Gastrocnemius medialis (tissue), 4 donors: ENCODE data around the gene FAM124A. TPM values are rescaled to one million over a fixed set of nuclear protein-coding genes. Genes with fewer than 3 reads are reported as not detected.

Experiments
- ATAC-seq, 2 donors: fragments of 150-250 bp; one replicate each; pipeline ENCODE4 v1.9.1; 2016
- DNase-seq, 2 donors: peaks; one replicate each; pipeline ENCODE4 v3.0.0-alpha.2; 2019
- H3K27ac ChIP-seq, 4 donors: fragments of 200-600 bp; sonication (generic); 1 replicate in 1 of 4; 2 replicates in 3 of 4; pipeline ENCODE4 v1.5.1; 2016 to 2018; ENCODE audit warnings: mild to moderate bottlenecking in 2 of 4, moderate library complexity in 1 of 4
- H3K27me3 ChIP-seq, 3 donors: fragments of 200-600 bp; sonication (generic) in 2 of 3; 1 replicate in 1 of 3; 2 replicates in 2 of 3; pipeline versions ENCODE4 v1.5.1 to v1.6.0; 2016 to 2019; ENCODE audit warnings: mild to moderate bottlenecking in 1 of 3, moderate library complexity in 1 of 3
- H3K36me3 ChIP-seq, 2 donors: fragments of 200-600 bp; sonication (generic) in 1 of 2; one replicate each; pipeline ENCODE4 v1.5.1; 2017 to 2018
- H3K4me1 ChIP-seq, 2 donors: fragments of 200-600 bp; sonication (generic) in 1 of 2; one replicate each; pipeline ENCODE4 v1.5.1; 2016 to 2017; ENCODE audit warnings: mild to moderate bottlenecking in 2 of 2
- H3K4me3 ChIP-seq, 4 donors: fragments of 200-600 bp; sonication (generic) in 3 of 4; 1 replicate in 1 of 4; 2 replicates in 3 of 4; pipeline ENCODE4 v1.5.1; 2016 to 2019; ENCODE audit warnings: mild to moderate bottlenecking in 2 of 4
- H3K9me3 ChIP-seq, 3 donors: fragments of 200-600 bp; sonication (generic) in 2 of 3; 1 replicate in 1 of 3; 2 replicates in 2 of 3; pipeline ENCODE4 v1.5.1; 2016 to 2019
- POLR2A ChIP-seq, 2 donors: fragments of 450-650 bp; IDR thresholded peaks; one replicate each; pipeline ENCODE4 v1.6.1; 2017; ENCODE audit warnings: antibody characterized with exemption in 2 of 2, mild to moderate bottlenecking in 2 of 2, moderate library complexity in 2 of 2
- in situ Hi-C, 4 donors: fragments of 200-750 bp; cut with MboI; loops; one replicate each; pipeline versions ENCODE4 v1.15.0 to v1.8.0; 2017; ENCODE audit warnings: low sequenced_read_pairs in 4 of 4
- intact Hi-C: fragments of 100-400 bp; cut with DNase I; formaldehyde crosslinking; loops from one replicate; pipeline ENCODE4 v1.15.1; 2023; ENCODE audit warnings: low total_unique reads
- total RNA-seq, 4 donors: library from RNA; depleted of rRNA; stranded (reverse); fragments of >200 nt; gene quantifications; one replicate each; pipeline versions ENCODE4 v1.1.0 to v1.2.3, GENCODE V29; 2016
- TF ChIP-seq, protein P1 (sequence below), 5 experiments: fragments of 450-650 bp in 3 of 5; fragments of 200-600 bp in 2 of 5; sonication (generic) in 2 of 5; IDR thresholded peaks in 4 of 5; conservative IDR thresholded peaks in 1 of 5; 1 replicate in 4 of 5; 2 replicates in 1 of 5; pipeline ENCODE4 v1.5.1; 2016 to 2019; ENCODE audit warnings: antibody characterized with exemption in 5 of 5, mild to moderate bottlenecking in 3 of 5, moderate library complexity in 3 of 5

The FAM124A gene
- total RNA-seq, 4 donors from 2014 or later = 0.66 to 2.0 (median 0.81) TPM

DNA sequence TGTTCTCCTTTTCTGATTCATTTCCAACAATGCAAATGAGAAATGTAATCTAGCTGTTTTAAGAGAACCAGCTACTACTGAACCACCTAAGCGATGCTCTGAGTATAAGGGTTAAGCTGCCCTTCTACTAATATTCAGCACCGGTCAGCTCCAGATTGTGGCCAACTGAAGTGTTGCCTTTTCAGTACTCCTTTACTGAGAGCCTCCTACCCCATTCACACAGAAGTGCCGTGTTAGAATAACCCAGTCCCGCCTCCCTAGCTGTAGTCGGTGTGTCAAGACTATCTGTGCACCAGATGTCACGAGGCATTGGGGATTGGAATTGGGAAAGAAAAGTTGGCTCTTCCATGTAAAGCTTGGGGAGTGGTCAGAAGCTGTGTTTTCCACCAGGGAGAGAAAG lies 45.4 kb downstream of the FAM124A start:
- DNase-seq (no peak), ATAC-seq (no peak)
- in situ Hi-C loops (no loop called here), intact Hi-C loops (loop anchor here (5.0 kb wide), 1 partner anchor 45 kb away; the partner anchor contains the start of gene FAM124A)
- Histone ChIP-seq H3K27me3 (no peaks in the 10 kb centered on the region), H3K27ac (no peak overlapping the region), H3K9me3 (no peaks in the 10 kb centered on the region), H3K4me3 (no peak overlapping the region), H3K36me3 (no peaks in the 10 kb centered on the region), H3K4me1 (peaks cover 6 to 9% of the 10 kb centered on the region in 2 donors)
- TF ChIP-seq POLR2A (IDR thresholded peaks at IDR 0.05) = no peak
- TF ChIP-seq, protein P1, sequence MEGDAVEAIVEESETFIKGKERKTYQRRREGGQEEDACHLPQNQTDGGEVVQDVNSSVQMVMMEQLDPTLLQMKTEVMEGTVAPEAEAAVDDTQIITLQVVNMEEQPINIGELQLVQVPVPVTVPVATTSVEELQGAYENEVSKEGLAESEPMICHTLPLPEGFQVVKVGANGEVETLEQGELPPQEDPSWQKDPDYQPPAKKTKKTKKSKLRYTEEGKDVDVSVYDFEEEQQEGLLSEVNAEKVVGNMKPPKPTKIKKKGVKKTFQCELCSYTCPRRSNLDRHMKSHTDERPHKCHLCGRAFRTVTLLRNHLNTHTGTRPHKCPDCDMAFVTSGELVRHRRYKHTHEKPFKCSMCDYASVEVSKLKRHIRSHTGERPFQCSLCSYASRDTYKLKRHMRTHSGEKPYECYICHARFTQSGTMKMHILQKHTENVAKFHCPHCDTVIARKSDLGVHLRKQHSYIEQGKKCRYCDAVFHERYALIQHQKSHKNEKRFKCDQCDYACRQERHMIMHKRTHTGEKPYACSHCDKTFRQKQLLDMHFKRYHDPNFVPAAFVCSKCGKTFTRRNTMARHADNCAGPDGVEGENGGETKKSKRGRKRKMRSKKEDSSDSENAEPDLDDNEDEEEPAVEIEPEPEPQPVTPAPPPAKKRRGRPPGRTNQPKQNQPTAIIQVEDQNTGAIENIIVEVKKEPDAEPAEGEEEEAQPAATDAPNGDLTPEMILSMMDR (IDR thresholded peaks at IDR 0.05 in 4 of 5, conservative IDR thresholded peaks at IDR 0.05 in 1 of 5) = no peak

DNA sequence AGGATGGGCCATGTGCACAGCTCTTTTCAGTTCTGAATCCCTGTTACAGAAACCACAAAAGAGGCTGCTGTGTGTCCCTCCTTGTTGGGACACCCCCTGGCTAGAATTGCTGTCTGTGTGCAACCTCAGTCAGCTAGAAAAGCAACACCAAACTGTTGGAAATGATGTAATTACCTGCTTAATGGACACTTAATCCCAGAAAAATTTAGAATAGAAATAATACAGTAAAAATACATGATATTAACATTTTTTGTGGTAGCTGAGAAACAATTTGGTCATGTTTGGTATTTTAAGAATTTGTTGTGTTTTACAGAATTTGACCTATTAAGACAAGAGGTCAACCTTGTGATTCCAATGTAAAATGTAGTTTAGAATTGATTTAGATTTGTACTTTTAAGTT lies 46.8 kb downstream of the FAM124A start:
- H3K9me3 ChIP-seq = no peaks in the 10 kb centered on the region
- H3K36me3 ChIP-seq = no peaks in the 10 kb centered on the region
- ATAC-seq (no peak), DNase-seq (no peak)
- no peaks in the 10 kb centered on the region for H3K27me3 ChIP-seq
- no peak overlapping the region for H3K4me3 ChIP-seq
- in situ Hi-C loops = no loop called here
- H3K27ac ChIP-seq = no peak overlapping the region
- TF ChIP-seq, protein P1 (IDR thresholded peaks at IDR 0.05 in 4 of 5, conservative IDR thresholded peaks at IDR 0.05 in 1 of 5) = no peak
- no peak for TF ChIP-seq POLR2A (IDR thresholded peaks at IDR 0.05)
- intact Hi-C loops = loop anchor here (5.0 kb wide), 1 partner anchor 47 kb away; the partner anchor contains the start of gene FAM124A
- peaks cover 6 to 9% of the 10 kb centered on the region in 2 donors for H3K4me1 ChIP-seq

DNA sequence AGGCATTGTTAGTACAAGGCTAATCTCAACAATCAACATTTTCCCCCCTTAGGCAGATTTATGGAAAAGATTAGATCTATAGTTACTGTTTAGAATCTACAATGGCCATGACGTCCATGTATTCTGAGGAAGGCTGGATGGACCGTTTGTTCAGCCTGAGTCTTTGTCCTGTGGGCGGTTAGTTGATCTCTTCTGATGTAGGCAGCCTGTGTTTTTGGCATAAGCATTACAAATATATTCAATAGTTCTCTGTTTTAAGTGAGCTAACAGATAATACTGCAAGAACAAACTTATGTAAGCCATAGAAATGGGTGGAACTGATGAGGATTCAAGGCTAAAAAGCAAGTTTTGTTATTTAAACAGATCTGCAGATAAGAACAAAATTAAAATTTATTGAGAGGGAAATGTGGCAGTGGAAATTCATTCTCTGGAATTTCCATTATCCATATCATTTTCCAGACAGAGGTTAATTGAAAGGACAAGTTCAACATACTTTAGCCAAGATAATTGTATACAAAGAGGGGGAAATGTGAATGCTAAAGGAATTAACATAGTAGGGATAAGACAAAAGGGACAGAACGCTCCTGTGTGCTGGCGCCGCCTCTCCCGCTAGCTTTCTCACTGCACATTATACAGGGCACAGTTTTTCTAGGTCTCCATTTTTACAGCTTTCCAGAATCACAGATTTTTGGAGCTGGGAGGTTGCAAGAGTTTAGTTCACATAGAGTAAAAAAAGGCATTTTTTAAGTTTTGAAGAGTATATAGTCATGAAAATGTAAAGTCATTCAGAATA lies 48.6 kb downstream of the FAM124A start:
- intact Hi-C loops = no loop called here
- in situ Hi-C loops = no loop called here
- no peaks in the 10 kb centered on the region for H3K27me3 ChIP-seq
- H3K9me3 ChIP-seq = no peaks in the 10 kb centered on the region
- no peak overlapping the region for H3K27ac ChIP-seq
- no peaks in the 10 kb centered on the region for H3K36me3 ChIP-seq
- ATAC-seq (no peak), DNase-seq (no peak)
- H3K4me1 ChIP-seq = peaks cover 6 to 8% of the 10 kb centered on the region in 2 donors
- TF ChIP-seq, protein P1 (IDR thresholded peaks at IDR 0.05 in 4 of 5, conservative IDR thresholded peaks at IDR 0.05 in 1 of 5) = no peak
- no peak for TF ChIP-seq POLR2A (IDR thresholded peaks at IDR 0.05)
- H3K4me3 ChIP-seq = no peak overlapping the region

DNA sequence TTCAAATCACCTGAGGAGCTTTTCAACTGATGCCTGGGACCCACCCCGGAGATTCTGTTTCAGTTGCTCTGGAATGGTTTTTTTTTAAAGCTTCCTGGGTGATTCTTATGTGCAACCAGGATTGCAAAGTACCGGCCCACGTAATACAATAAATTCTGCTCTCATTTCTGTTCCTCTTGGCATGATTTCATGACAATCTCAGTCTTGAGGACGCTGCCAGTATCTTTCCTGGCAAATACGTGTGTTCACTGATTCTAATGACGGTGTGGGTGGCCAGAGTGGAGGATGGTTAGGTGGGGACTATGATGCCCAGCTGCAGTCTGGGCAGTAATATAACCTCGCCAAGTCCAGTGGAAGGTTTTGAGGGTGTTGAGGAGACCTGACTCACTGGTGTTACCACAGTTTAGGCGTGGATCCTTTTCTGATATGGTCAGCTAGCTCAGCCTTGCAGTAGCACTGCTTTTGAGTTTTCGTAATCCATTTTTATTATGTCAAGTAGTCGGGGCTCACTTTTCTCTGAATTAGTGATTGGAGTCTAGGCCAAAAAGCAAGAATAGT lies 49.4 kb downstream of the FAM124A start:
- no peak for ATAC-seq
- Histone ChIP-seq H3K36me3 (no peaks in the 10 kb centered on the region), H3K4me3 (no peak overlapping the region), H3K27ac (no peak overlapping the region), H3K4me1 (peaks cover under 1 to 4% of the 10 kb centered on the region in 2 donors), H3K9me3 (no peaks in the 10 kb centered on the region), H3K27me3 (no peaks in the 10 kb centered on the region)
- intact Hi-C loops (no loop called here), in situ Hi-C loops (no loop called here)
- DNase-seq = no peak
- TF ChIP-seq, protein P1 (IDR thresholded peaks at IDR 0.05 in 4 of 5, conservative IDR thresholded peaks at IDR 0.05 in 1 of 5) = no peak
- TF ChIP-seq POLR2A (IDR thresholded peaks at IDR 0.05) = no peak
